Stimulated activated CD4-positive, alpha-beta T cell treated with anti-CD3 and anti-CD28 coated beads, Interleukin-1b, Interleukin-23, amount 100 ng/mL, for 48 hours (primary cell): ENCODE data around the gene RPS10.
"Not testable (repeated sequence)": the region's sequence is repeated elsewhere in the genome, so short reads cannot be mapped to it uniquely, and the experiment has no call there.

Source experiments
- DNase-seq: peaks from one replicate; pipeline ENCODE4 v3.0.0-alpha.2; 2020

Gene RPS10

GRCh38 chr6:34447386-34447785 is 21.5 kb upstream of the RPS10 start:
- no peak for DNase-seq

- DNase-seq: no peak
These were observed 19.5 kb upstream of the RPS10 start for GRCh38 chr6:34445313-34445860.

- no peak for DNase-seq
These were observed 15.7 kb upstream of the RPS10 start for GRCh38 chr6:34441526-34441925.

- no peak for DNase-seq
These were observed 13.6 kb upstream of the RPS10 start for GRCh38 chr6:34439442-34439841.

GRCh38 chr6:34438705-34439104 is 12.8 kb upstream of the RPS10 start:
- no peak for DNase-seq

- no peak for DNase-seq
These were observed 11.7 kb upstream of the RPS10 start for GRCh38 chr6:34437644-34437970.

GRCh38 chr6:34436803-34437643 is 11.2 kb upstream of the RPS10 start:
- no peak for DNase-seq

- no peak for DNase-seq
These were observed 10.0 kb upstream of the RPS10 start for GRCh38 chr6:34435916-34436315.

- DNase-seq: no peak
These were observed 754 bp downstream of the RPS10 start for GRCh38 chr6:34425132-34425497.

GRCh38 chr6:34424200-34425131 is 1.4 kb downstream of the RPS10 start:
- no peak for DNase-seq

- DNase-seq: no peak
These were observed 2.6 kb downstream of the RPS10 start for GRCh38 chr6:34423254-34423653.

- DNase-seq: no peak
These were observed 7.5 kb downstream of the RPS10 start for GRCh38 chr6:34418367-34418766.

GRCh38 chr6:34416877-34417371 is 8.9 kb downstream of the RPS10 start:
- DNase-seq: no peak

- peak; percentile 25 for DNase-seq
These were observed 10.6 kb downstream of the RPS10 start for GRCh38 chr6:34414999-34415858.

- DNase-seq: no peak
These were observed 13.1 kb downstream of the RPS10 start for GRCh38 chr6:34412643-34413214.

- no peak for DNase-seq
These were observed 13.9 kb downstream of the RPS10 start for GRCh38 chr6:34412016-34412415.

- not testable (repeated sequence) for DNase-seq
These were observed 18.0 kb downstream of the RPS10 start for GRCh38 chr6:34407915-34408314.

- no peak for DNase-seq
These were observed 29.4 kb downstream of the RPS10 start for GRCh38 chr6:34396518-34396917.

GRCh38 chr6:34393966-34394305 is 31.9 kb downstream of the RPS10 start:
- no peak for DNase-seq

- DNase-seq: no peak
These were observed 32.5 kb downstream of the RPS10 start for GRCh38 chr6:34393191-34393965.

- DNase-seq: peak; percentile 93
These were observed 33.2 kb downstream of the RPS10 start, which contains the start of gene NUDT3 for GRCh38 chr6:34392497-34393190. NUDT3 (minus strand) TSS chr6:34392669; CDS start chr6:34392362, 307 bp downstream.
